OCI-LY1 (cell line): Measurements from ENCODE around the gene KRT28.

ENCODE experiments used
- H2AFZ ChIP-seq: fragments of 200-600 bp; sonication (generic), shearing (Covaris generic); 2 replicates; pipeline ENCODE4 v1.6.0; 2014; ENCODE audit warnings: antibody characterized with exemption, mild to moderate bottlenecking, low read length
- H3F3A ChIP-seq: fragments of 200-600 bp; sonication (generic), shearing (Covaris generic); 2 replicates; pipeline ENCODE4 v1.6.0; 2014; ENCODE audit warnings: mild to moderate bottlenecking, antibody characterized with exemption, low read length, moderate library complexity; ENCODE audit not compliant: insufficient read depth
- H3K27ac ChIP-seq: fragments of 200-600 bp; sonication (generic); 2 replicates; pipeline ENCODE4 v1.5.1; 2014; ENCODE audit warnings: low read length, mixed run types, mild to moderate bottlenecking, low read depth; ENCODE audit not compliant: poor library complexity, severe bottlenecking
- H3K27me3 ChIP-seq: fragments of 200-600 bp; sonication (generic); 2 replicates; pipeline ENCODE4 v1.6.0; 2014; ENCODE audit warnings: antibody characterized with exemption, mild to moderate bottlenecking, low read length, moderate library complexity; ENCODE audit not compliant: insufficient read depth
- H3K36me3 ChIP-seq: fragments of 200-600 bp; sonication (generic); 2 replicates; pipeline ENCODE4 v1.6.1; 2014; ENCODE audit warnings: mild to moderate bottlenecking, antibody characterized with exemption, low read length, moderate library complexity, mixed read lengths; ENCODE audit not compliant: insufficient read depth
- H3K4me1 ChIP-seq: fragments of 200-600 bp; sonication (generic); 2 replicates; pipeline ENCODE4 v1.5.1; 2014; ENCODE audit warnings: mild to moderate bottlenecking, low read length, moderate library complexity; ENCODE audit not compliant: insufficient read depth, severe bottlenecking
- H3K4me2 ChIP-seq: fragments of 200-600 bp; sonication (generic), shearing (Covaris generic); 2 replicates; pipeline ENCODE4 v1.6.1; 2014; ENCODE audit warnings: low read length
- H3K4me3 ChIP-seq: fragments of 200-600 bp; sonication (generic); 2 replicates; pipeline ENCODE4 v1.5.1; 2014; ENCODE audit warnings: low read length, low read depth, mild to moderate bottlenecking, mixed read lengths; ENCODE audit not compliant: poor library complexity, severe bottlenecking
- H3K79me2 ChIP-seq: fragments of 200-600 bp; shearing (Covaris generic); 2 replicates; pipeline ENCODE4 v1.6.1; 2016; ENCODE audit warnings: mixed run types, low read length, mixed read lengths; ENCODE audit not compliant: insufficient read depth
- H3K9ac ChIP-seq: fragments of 200-600 bp; sonication (generic), shearing (Covaris generic); 2 replicates; pipeline ENCODE4 v1.6.1; 2014; ENCODE audit warnings: mild to moderate bottlenecking, low read length, mixed read lengths
- H3K9me2 ChIP-seq: fragments of 200-600 bp; sonication (generic), shearing (Covaris generic); 2 replicates; pipeline ENCODE4 v1.6.1; 2014; ENCODE audit warnings: low read depth, mild to moderate bottlenecking, low read length, mixed read lengths
- H3K9me3 ChIP-seq: fragments of 200-600 bp; shearing (Covaris generic); 2 replicates; pipeline ENCODE4 v1.6.1; 2014; ENCODE audit warnings: low read length, mixed read lengths
- H4K20me1 ChIP-seq: fragments of 200-600 bp; sonication (generic), shearing (Covaris generic); 2 replicates; pipeline ENCODE4 v1.6.0; 2016; ENCODE audit warnings: mild to moderate bottlenecking, low read length; ENCODE audit not compliant: insufficient read depth
- CTCF ChIP-seq: fragments of 200-600 bp; sonication (generic), shearing (Covaris generic); IDR thresholded peaks from 2 replicates; pipeline ENCODE4 v1.5.1; 2017; ENCODE audit warnings: mild to moderate bottlenecking, antibody characterized with exemption, low read length, moderate library complexity, mixed read lengths
- EZH2 ChIP-seq: fragments of 200-600 bp; sonication (generic), shearing (Covaris generic); IDR thresholded peaks from 2 replicates; pipeline ENCODE4 v1.8.0; 2017; ENCODE audit warnings: borderline replicate concordance, mixed run types, mild to moderate bottlenecking, antibody characterized with exemption, low read length, moderate library complexity, mixed read lengths

The KRT28 gene

GRCh38 chr17:40844671-40845107 is 44.9 kb upstream of the KRT28 start:
- TF ChIP-seq CTCF (no peak), EZH2 (no peak)
- H3K4me3 ChIP-seq: no peak overlapping the region
- no peak overlapping the region for H3K4me2 ChIP-seq

DNA sequence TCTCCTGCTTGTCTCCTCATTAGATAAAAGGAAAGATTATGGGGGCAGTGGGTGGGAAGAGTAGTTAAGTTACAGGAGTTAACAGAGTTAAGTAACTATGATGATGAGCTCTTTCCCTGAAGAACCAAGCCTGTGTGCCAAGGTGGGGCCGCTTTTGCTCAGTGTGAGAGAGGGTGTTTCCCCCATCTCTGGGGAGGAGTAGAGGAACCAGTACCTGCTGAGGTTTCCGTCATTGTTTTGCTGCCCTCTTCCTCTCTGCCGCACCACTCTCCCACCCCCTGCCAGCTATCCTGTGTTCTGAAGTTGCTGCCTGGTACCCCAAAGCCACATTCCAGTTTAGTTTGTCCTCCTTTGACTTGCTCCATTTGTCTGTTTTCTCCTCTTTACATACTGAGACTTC is 43.5 kb upstream of the KRT28 start:
- no peaks in the 10 kb centered on the region for H3K9me3 ChIP-seq
- no peak overlapping the region for H2AFZ ChIP-seq
- H3K27ac ChIP-seq: no peak overlapping the region
- H3F3A ChIP-seq: no peaks in the 10 kb centered on the region
- H3K9ac ChIP-seq: no peak overlapping the region
- H3K4me3 ChIP-seq: no peak overlapping the region
- no peaks in the 10 kb centered on the region for H3K79me2 ChIP-seq
- no peaks in the 10 kb centered on the region for H3K4me1 ChIP-seq
- no peaks in the 10 kb centered on the region for H3K27me3 ChIP-seq
- H3K9me2 ChIP-seq: no peaks in the 10 kb centered on the region
- no peak for TF ChIP-seq EZH2
- TF ChIP-seq CTCF: no peak
- no peaks in the 10 kb centered on the region for H3K36me3 ChIP-seq
- H3K4me2 ChIP-seq: no peak overlapping the region
- H4K20me1 ChIP-seq: no peaks in the 10 kb centered on the region

More at GRCh38 chr17:40844671-40845107, 44.9 kb upstream of the KRT28 start:
- Histone ChIP-seq H3K9me3 (no peaks in the 10 kb centered on the region), H2AFZ (no peak overlapping the region), H3K4me1 (no peaks in the 10 kb centered on the region), H3K9me2 (no peaks in the 10 kb centered on the region), H3K79me2 (no peaks in the 10 kb centered on the region), H3K36me3 (no peaks in the 10 kb centered on the region), H3K9ac (no peak overlapping the region), H3K27ac (no peak overlapping the region), H3K27me3 (no peaks in the 10 kb centered on the region; the same call in 1 of the 2 replicates), H3F3A (no peaks in the 10 kb centered on the region), H4K20me1 (no peaks in the 10 kb centered on the region)

- Histone ChIP-seq H3K9me3 (no peaks in the 10 kb centered on the region), H4K20me1 (no peaks in the 10 kb centered on the region)
Observed at GRCh38 chr17:40841246-40841645, 41.5 kb upstream of the KRT28 start.

More at GRCh38 chr17:40841246-40841645, 41.5 kb upstream of the KRT28 start:
- Histone ChIP-seq H3K4me3 (no peak overlapping the region), H3K9ac (no peak overlapping the region), H3K4me1 (no peaks in the 10 kb centered on the region), H3F3A (no peaks in the 10 kb centered on the region), H3K9me2 (no peaks in the 10 kb centered on the region), H2AFZ (no peak overlapping the region), H3K27me3 (no peaks in the 10 kb centered on the region), H3K27ac (no peak overlapping the region), H3K4me2 (no peak overlapping the region), H3K79me2 (no peaks in the 10 kb centered on the region), H3K36me3 (no peaks in the 10 kb centered on the region)
- TF ChIP-seq EZH2: no peak
- TF ChIP-seq CTCF: no peak
